ENCODE measurements around the gene ASS1. TPM values are rescaled to one million over a fixed set of nuclear protein-coding genes. Genes with fewer than 3 reads are reported as not detected.
A peak's percentile ranks its signal among the peaks of the same experiment; 100 is the strongest.

ASS1 gene
- total and polyA plus RNA-seq, 2 of the 13 experiments (the other 11 are each of a cell fraction or from before 2014, with no cell fraction given) = 77.6 to 122 TPM

GRCh38 chr9:130432796-130433167 is 12.0 kb upstream of the ASS1 start:
- H2AFZ ChIP-seq (ENCODE audit: low read length) = no peak overlapping the region
- peak overlapping the region; percentile 6 to 69 (median 47); a peak in 4 of 6 replicates for H3K4me3 ChIP-seq (replicated peaks in 1 of 3; ENCODE audit: insufficient read depth in 1 of 3, low read depth in 2 of 3, low read length in 3 of 3)
- intact Hi-C loops (cut with micrococcal nuclease; ENCODE audit: unreplicated experiment) = loop anchor here (2.0 kb wide), 1 partner anchor 18 kb away; no protein-coding TSS in a partner anchor
- H3K36me3 ChIP-seq (replicated peaks in 1 of 2; ENCODE audit: control insufficient read depth in 1 of 2, insufficient read depth in 2 of 2, low read length in 2 of 2) = no peaks in the 10 kb centered on the region
- peaks cover 10 to 51% of the 10 kb centered on the region in 2 experiments; a peak in 4 of 5 replicates for H3K27me3 ChIP-seq (ENCODE audit: control insufficient read depth in 1 of 2, insufficient read depth in 2 of 2, low read length in 2 of 2)
- H3K9me3 ChIP-seq (ENCODE audit: low read length) = no peaks in the 10 kb centered on the region
- ChIA-PET POLR2A (interaction anchor here (1.2 kb wide), 1 partner anchor 13 kb away, joined by 3 read pairs; no protein-coding TSS in a partner anchor), CTCF (ENCODE audit: low intra/inter-chr PET ratio, low total read pairs) (interaction anchor here (1.0 kb wide), 1 partner anchor 18 kb away, joined by 3 read pairs; no protein-coding TSS in a partner anchor)
- no peaks in the 10 kb centered on the region for H4K20me1 ChIP-seq (ENCODE audit: insufficient read depth, low read length)
- 50% methylated on average over 2 of the region's 16 CpGs for WGBS (ENCODE audit: low lambda C conversion rate)
- DNase-seq (ENCODE audit: low spot score) = no peak
- peak; percentile 21 for ATAC-seq
- no TSS peak for BruUV-seq (replicated peaks)
- no peak for FAIRE-seq
- peak overlapping the region; percentile 71 for H3K4me2 ChIP-seq (ENCODE audit: low read depth, low read length)
- H3K79me2 ChIP-seq (ENCODE audit: insufficient read depth, low read length) = no peaks in the 10 kb centered on the region
- no peak overlapping the region for H3K27ac ChIP-seq (ENCODE audit: extremely low read length, insufficient read depth, low read length)
- H3K4me1 ChIP-seq (ENCODE audit: insufficient read depth, low read length) = peaks cover 48% of the 10 kb centered on the region
- in situ Hi-C loops (cut with HindIII; ENCODE audit: extremely low pct_ligation_motif_present, low pct_unique_long_range_greater_than_20kb) = no loop called here
- H3K9ac ChIP-seq (ENCODE audit: insufficient read depth, low read depth, low read length) = 0 out of 2 replicates have a peak overlapping the region, but pooled peaks have one; percentile 12
- no peak for TF ChIP-seq NCOR1 (IDR thresholded peaks at IDR 0.05; ENCODE audit: borderline replicate concordance, low read length)
- no peak for TF ChIP-seq ZNF446 (CRISPR knock-in tag; IDR thresholded peaks at IDR 0.05)
- no peak for TF ChIP-seq ZFP36L1 (CRISPR knock-in tag; IDR thresholded peaks at IDR 0.05)
- peak; percentile 61; the same call in 1 of the 2 replicates for TF ChIP-seq HIVEP1 (CRISPR knock-in tag; IDR thresholded peaks at IDR 0.05)
- no peak for TF ChIP-seq SAFB2 (CRISPR knock-in tag; IDR thresholded peaks at IDR 0.05; ENCODE audit: borderline replicate concordance, low read depth)
- TF ChIP-seq ZNF333 (CRISPR knock-in tag; IDR thresholded peaks at IDR 0.05; ENCODE audit: borderline replicate concordance) = no peak
- 0 out of 2 replicates have a peak, but pooled peaks have one; percentile 20 for TF ChIP-seq BCL3 (CRISPR knock-in tag; IDR thresholded peaks at IDR 0.05)
- TF ChIP-seq HIC2 (CRISPR knock-in tag; IDR thresholded peaks at IDR 0.05; ENCODE audit: low read depth) = peak; percentile 23; the same call in 1 of the 2 replicates
- TF ChIP-seq ZNF746 (CRISPR knock-in tag; IDR thresholded peaks at IDR 0.05) = no peak
- peak; percentile 28 for TF ChIP-seq SRSF1 (optimal IDR thresholded peaks at IDR 0.05; ENCODE audit: low read depth, low read length)
- no peak for TF ChIP-seq KLF13 (CRISPR knock-in tag; IDR thresholded peaks at IDR 0.05)
- 0 out of 2 replicates have a peak, but pooled peaks have one; percentile 14 for TF ChIP-seq ZNF776 (CRISPR knock-in tag; IDR thresholded peaks at IDR 0.05)
- no peak for TF ChIP-seq ARNT2 (CRISPR knock-in tag; IDR thresholded peaks at IDR 0.05; ENCODE audit: low read depth)
- 0 out of 2 replicates have a peak, but pooled peaks have one; percentile 20 for TF ChIP-seq ZNF317 (CRISPR knock-in tag; IDR thresholded peaks at IDR 0.05)
- no peak for TF ChIP-seq ZNF768 (CRISPR knock-in tag; IDR thresholded peaks at IDR 0.05)
- no peak for TF ChIP-seq ZNF326 (CRISPR knock-in tag; IDR thresholded peaks at IDR 0.05; ENCODE audit: borderline replicate concordance)
- TF ChIP-seq ZBTB4 (CRISPR knock-in tag; IDR thresholded peaks at IDR 0.05; ENCODE audit: borderline replicate concordance) = no peak
- TF ChIP-seq ZMYM3 (CRISPR knock-in tag; IDR thresholded peaks at IDR 0.05) = 0 out of 2 replicates have a peak, but pooled peaks have one; percentile 20
- no peak for TF ChIP-seq HOXA9 (CRISPR knock-in tag; IDR thresholded peaks at IDR 0.05; ENCODE audit: borderline replicate concordance)

Data from HepG2 (cell line).